ENCODE results near the gene ADGRB3. TPM values are rescaled to one million over a fixed set of nuclear protein-coding genes. Genes with fewer than 3 reads are reported as not detected.

Gene ADGRB3
- 2.2 TPM for total RNA-seq
- 0.26 TPM for polyA plus RNA-seq (ENCODE audit: insufficient read depth, low read depth, low replicate concordance)
- long read RNA-seq, donor 1: 0 reads
- long read RNA-seq, donor 2: 0 reads
- long read RNA-seq, donor 3: 0 reads
- long read RNA-seq, donor 4: 0 reads
- long read RNA-seq, donor 5: 0 reads
- long read RNA-seq, donor 6: 0 reads
- long read RNA-seq, donor 7, partial matches to known transcripts: 0 of 2 reads
- long read RNA-seq, donor 7, other reads (novel, unspliced or antisense): 2 of 2 reads
- long read RNA-seq, donor 8: 0 reads
- long read RNA-seq, donor 9: 0 reads
- long read RNA-seq, donor 10: 0 reads

DNA sequence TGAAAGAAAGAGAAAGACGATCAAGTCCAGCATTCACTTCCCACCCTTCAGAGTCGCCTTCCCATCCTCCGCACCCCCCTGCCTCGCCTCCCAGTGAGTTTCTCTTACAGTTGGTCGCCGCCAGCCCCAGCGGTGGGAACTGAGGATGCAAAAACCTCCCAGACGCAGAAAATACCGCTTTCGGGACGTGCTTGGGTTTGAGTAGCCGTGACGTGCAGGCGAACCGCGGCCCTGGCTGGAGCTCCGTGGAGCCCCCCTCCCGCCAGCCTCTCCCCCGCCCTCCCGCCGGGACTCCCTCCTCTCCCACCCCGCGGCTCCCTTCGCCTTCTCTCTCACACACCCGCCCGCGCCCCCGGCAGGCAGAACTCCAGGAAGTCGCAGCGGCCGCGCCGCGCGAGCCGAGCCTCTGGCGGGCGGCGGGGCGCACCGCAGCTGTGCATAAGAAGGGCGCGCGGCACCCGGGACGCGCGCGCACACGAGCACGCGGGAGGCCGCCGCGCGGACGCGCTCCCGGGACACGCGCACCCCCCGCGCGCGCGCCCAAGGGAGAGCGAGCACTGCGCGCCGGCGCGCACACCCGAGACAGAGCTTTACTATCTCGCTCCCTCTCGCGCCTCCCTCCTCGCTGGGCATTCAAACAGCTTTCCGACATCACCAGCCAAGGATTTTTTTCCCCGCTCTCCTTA is at the start of gene ADGRB3:
TSS of gene ADGRB3 (plus strand) at position 557 of the 686 bp plus-strand sequence. CDS start 3,394 bp downstream, outside the sequence.
- DNase-seq: peak; percentile 85 to 96 (median 94)
- peak within 1 kb of the TSS; percentile 48 to 75 (median 71) for H3K9ac ChIP-seq (ENCODE audit: low read length in 3 of 3)
- H3K27me3 ChIP-seq (ENCODE audit: control insufficient read depth, insufficient read depth, low read length): peaks cover 8% of the 10 kb centered on the region
- TF ChIP-seq, protein P1, sequence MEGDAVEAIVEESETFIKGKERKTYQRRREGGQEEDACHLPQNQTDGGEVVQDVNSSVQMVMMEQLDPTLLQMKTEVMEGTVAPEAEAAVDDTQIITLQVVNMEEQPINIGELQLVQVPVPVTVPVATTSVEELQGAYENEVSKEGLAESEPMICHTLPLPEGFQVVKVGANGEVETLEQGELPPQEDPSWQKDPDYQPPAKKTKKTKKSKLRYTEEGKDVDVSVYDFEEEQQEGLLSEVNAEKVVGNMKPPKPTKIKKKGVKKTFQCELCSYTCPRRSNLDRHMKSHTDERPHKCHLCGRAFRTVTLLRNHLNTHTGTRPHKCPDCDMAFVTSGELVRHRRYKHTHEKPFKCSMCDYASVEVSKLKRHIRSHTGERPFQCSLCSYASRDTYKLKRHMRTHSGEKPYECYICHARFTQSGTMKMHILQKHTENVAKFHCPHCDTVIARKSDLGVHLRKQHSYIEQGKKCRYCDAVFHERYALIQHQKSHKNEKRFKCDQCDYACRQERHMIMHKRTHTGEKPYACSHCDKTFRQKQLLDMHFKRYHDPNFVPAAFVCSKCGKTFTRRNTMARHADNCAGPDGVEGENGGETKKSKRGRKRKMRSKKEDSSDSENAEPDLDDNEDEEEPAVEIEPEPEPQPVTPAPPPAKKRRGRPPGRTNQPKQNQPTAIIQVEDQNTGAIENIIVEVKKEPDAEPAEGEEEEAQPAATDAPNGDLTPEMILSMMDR (IDR thresholded peaks at IDR 0.05; ENCODE audit: borderline replicate concordance, extremely low read depth, insufficient read depth): peak; percentile 3
- H3K9me3 ChIP-seq (ENCODE audit: control insufficient read depth in 2 of 3, insufficient read depth in 1 of 3, low read length in 3 of 3): no peaks in the 10 kb centered on the region
- intact Hi-C loops (cut with DNase I): no loop called here
- peak within 1 kb of the TSS; percentile 81 to 85 (median 83) for H3K4me3 ChIP-seq (ENCODE audit: low read length in 3 of 3)
- peak within 1 kb of the TSS in 1 of 2 donors; percentile 5 for H3K27ac ChIP-seq (ENCODE audit: low read depth in 2 of 2, low read length in 2 of 2)
- FAIRE-seq: no peak
- H3K4me1 ChIP-seq (ENCODE audit: control insufficient read depth in 2 of 3, insufficient read depth in 2 of 3, low read depth in 1 of 3, low read length in 3 of 3): peaks cover 0 to 5% (median 2%) of the 10 kb centered on the region in 3 donors
- H3K36me3 ChIP-seq (ENCODE audit: control insufficient read depth in 2 of 3, insufficient read depth in 3 of 3, low read length in 3 of 3): no peaks in the 10 kb centered on the region

DNA sequence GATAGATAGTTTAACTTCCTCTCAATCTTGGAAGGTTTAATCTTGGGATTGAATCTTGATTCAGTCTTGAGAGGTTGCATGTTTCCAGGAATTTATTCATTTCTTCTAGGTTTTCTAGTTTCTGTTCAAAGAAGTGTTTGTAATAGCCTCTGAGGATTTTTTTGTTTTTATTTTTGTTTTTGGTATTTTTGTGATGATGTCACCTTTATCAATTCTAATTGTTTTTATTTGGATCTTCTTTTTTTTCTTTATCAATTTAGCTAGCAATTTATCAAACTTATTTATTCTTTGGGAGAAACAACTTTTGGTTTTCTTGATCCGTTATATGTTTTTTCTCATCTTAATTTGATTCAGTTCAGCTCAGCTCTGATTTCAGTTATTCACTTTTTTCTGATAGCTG is 41.5 kb upstream of the ADGRB3 start:
- TF ChIP-seq, protein P1 (IDR thresholded peaks at IDR 0.05; ENCODE audit: borderline replicate concordance, extremely low read depth, insufficient read depth): no peak
- intact Hi-C loops (cut with DNase I): no loop called here

DNA sequence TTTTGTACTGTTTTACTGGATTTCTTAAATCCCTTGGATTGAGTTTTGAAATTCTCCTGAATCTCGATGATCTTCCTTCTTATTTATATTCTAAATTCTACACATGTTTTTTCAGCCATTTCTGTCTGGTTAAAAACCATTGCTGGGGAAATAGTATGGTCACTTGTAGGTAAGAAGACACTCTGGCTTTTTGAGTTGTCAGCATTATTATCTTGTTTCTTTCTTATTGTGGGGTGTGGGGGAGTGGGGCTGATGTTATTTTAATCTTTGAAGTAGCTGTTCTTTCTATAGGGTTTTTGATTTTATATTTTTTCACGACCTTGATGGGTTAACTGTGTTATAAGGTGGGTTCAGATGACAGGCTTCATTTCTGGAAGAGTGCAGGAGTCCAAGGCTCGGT is 37.4 kb upstream of the ADGRB3 start:
- FAIRE-seq: no peak
- Histone ChIP-seq H3K9me3 (ENCODE audit: control insufficient read depth in 2 of 3, insufficient read depth in 1 of 3, low read length in 3 of 3) (peaks cover 0 to 4% (median 0%) of the 10 kb centered on the region in 3 donors), H3K36me3 (ENCODE audit: control insufficient read depth in 2 of 3, insufficient read depth in 3 of 3, low read length in 3 of 3) (no peaks in the 10 kb centered on the region), H3K27ac (ENCODE audit: low read depth in 2 of 2, low read length in 2 of 2) (no peak overlapping the region), H3K4me3 (ENCODE audit: low read length in 3 of 3) (no peak overlapping the region), H3K27me3 (ENCODE audit: control insufficient read depth, insufficient read depth, low read length) (no peaks in the 10 kb centered on the region), H3K4me1 (ENCODE audit: control insufficient read depth in 2 of 3, insufficient read depth in 2 of 3, low read depth in 1 of 3, low read length in 3 of 3) (no peaks in the 10 kb centered on the region), H3K9ac (ENCODE audit: low read length in 3 of 3) (no peak overlapping the region)
- DNase-seq: no peak
- TF ChIP-seq, protein P1 (IDR thresholded peaks at IDR 0.05; ENCODE audit: borderline replicate concordance, extremely low read depth, insufficient read depth): no peak
- intact Hi-C loops (cut with DNase I): no loop called here

More for the DNA sequence above, 41.5 kb upstream of the ADGRB3 start:
- peaks cover 0 to 9% (median 0%) of the 10 kb centered on the region in 3 donors for H3K9me3 ChIP-seq (ENCODE audit: control insufficient read depth in 2 of 3, insufficient read depth in 1 of 3, low read length in 3 of 3)
- DNase-seq: no peak
- H3K27ac ChIP-seq (ENCODE audit: low read depth in 2 of 2, low read length in 2 of 2): no peak overlapping the region
- no peak overlapping the region for H3K4me3 ChIP-seq (ENCODE audit: low read length in 3 of 3)
- no peak for FAIRE-seq
- H3K27me3 ChIP-seq (ENCODE audit: control insufficient read depth, insufficient read depth, low read length): no peaks in the 10 kb centered on the region
- no peaks in the 10 kb centered on the region for H3K4me1 ChIP-seq (ENCODE audit: control insufficient read depth in 2 of 3, insufficient read depth in 2 of 3, low read depth in 1 of 3, low read length in 3 of 3)
- no peaks in the 10 kb centered on the region for H3K36me3 ChIP-seq (ENCODE audit: control insufficient read depth in 2 of 3, insufficient read depth in 3 of 3, low read length in 3 of 3)
- H3K9ac ChIP-seq (ENCODE audit: low read length in 3 of 3): no peak overlapping the region

Measured in kidney (tissue), 22 donors.